SK-N-SH (cell line): ENCODE measurements around the gene CCDC78. TPM values are rescaled to one million over a fixed set of nuclear protein-coding genes. Genes with fewer than 3 reads are reported as not detected.

Experiments
- CTCF ChIA-PET: fragments of 300-600, 350-600 bp; formaldehyde crosslinking; extraction: SDS; loops from one replicate; lab custom pipeline; 2021; lab: Yijun Ruan, JAX
- POLR2A ChIA-PET: fragments of 350-600 bp; sonication (Branson Sonifier 250); formaldehyde crosslinking; extraction: SDS; loops from one replicate; lab custom pipeline; 2020; ENCODE audit warnings: antibody characterized with exemption, inconsistent platforms; lab: Yijun Ruan, JAX
- DNase-seq: peaks from one replicate; pipeline ENCODE4 v3.0.0; 2012
- H2AFZ ChIP-seq: fragments of 200-600 bp; sonication (generic); 2 replicates; pipeline ENCODE4 v1.8.1; 2016; ENCODE audit warnings: antibody characterized with exemption, mild to moderate bottlenecking, low read depth
- H3F3A ChIP-seq: fragments of 200-600 bp; sonication (generic); replicated peaks from 2 replicates; pipeline ENCODE3; 2016; ENCODE audit warnings: antibody characterized with exemption, mild to moderate bottlenecking; ENCODE audit not compliant: insufficient read depth
- H3K27ac ChIP-seq, 2 experiments: fragments of 200-500 bp in 1 of 2; fragments of 200-600 bp in 1 of 2; sonication (Bioruptor generic) in 1 of 2; sonication (generic), shearing (Covaris generic) in 1 of 2; 2 replicates each; pipeline versions ENCODE4 v1.5.1 to v1.6.1; 2014 to 2016; ENCODE audit warnings: low read depth in 2 of 2, inconsistent platforms in 1 of 2, low read length in 1 of 2, mild to moderate bottlenecking in 1 of 2, mixed read lengths in 1 of 2
- H3K27me3 ChIP-seq: fragments of 200-600 bp; sonication (generic), shearing (Covaris generic); 2 replicates; pipeline ENCODE4 v1.6.1; 2016; ENCODE audit warnings: mixed run types; ENCODE audit not compliant: insufficient read depth
- H3K36me3 ChIP-seq, 2 experiments: fragments of 200-500 bp in 1 of 2; fragments of 200-600 bp in 1 of 2; sonication (Bioruptor generic) in 1 of 2; sonication (generic) in 1 of 2; replicated peaks in 1 of 2; 2 replicates each; pipeline versions ENCODE3 to v1.5.1; 2014 to 2016; ENCODE audit warnings: low read length in 1 of 2, mild to moderate bottlenecking in 1 of 2; ENCODE audit not compliant: insufficient read depth in 2 of 2, control insufficient read depth in 1 of 2
- H3K4me1 ChIP-seq, 2 experiments: fragments of 200-500 bp in 1 of 2; fragments of 200-600 bp in 1 of 2; sonication (Bioruptor generic) in 1 of 2; sonication (generic), shearing (Covaris generic) in 1 of 2; 2 replicates each; pipeline versions ENCODE4 v1.5.1 to v1.6.1; 2014 to 2016; ENCODE audit warnings: low read depth in 1 of 2, low read length in 1 of 2, mixed run types in 1 of 2; ENCODE audit not compliant: insufficient read depth in 2 of 2, control insufficient read depth in 1 of 2
- H3K4me2 ChIP-seq: fragments of 200-600 bp; sonication (generic), shearing (Covaris generic); 2 replicates; pipeline ENCODE4 v1.6.1; 2017; ENCODE audit warnings: mixed run types
- H3K4me3 ChIP-seq, 2 experiments: fragments of 200-500 bp in 1 of 2; fragments of 200-600 bp in 1 of 2; sonication (Bioruptor generic) in 1 of 2; sonication (generic), shearing (Covaris generic) in 1 of 2; 2 replicates each; pipeline versions ENCODE4 v1.5.1 to v1.8.1; 2014 to 2016; ENCODE audit warnings: low read depth in 2 of 2, inconsistent platforms in 1 of 2, low read length in 1 of 2, mild to moderate bottlenecking in 1 of 2, mixed read lengths in 1 of 2, moderate library complexity in 1 of 2
- H3K79me2 ChIP-seq: fragments of 200-600 bp; sonication (generic); 2 replicates; pipeline ENCODE4 v1.8.1; 2017; ENCODE audit warnings: mild to moderate bottlenecking; ENCODE audit not compliant: insufficient read depth
- H3K9ac ChIP-seq: fragments of 200-600 bp; sonication (generic); 2 replicates; pipeline ENCODE4 v1.6.1; 2017; ENCODE audit warnings: mixed run types
- H3K9me2 ChIP-seq: fragments of 200-600 bp; sonication (generic); 2 replicates; pipeline ENCODE4 v1.6.1; 2017; ENCODE audit warnings: mixed run types
- H3K9me3 ChIP-seq: fragments of 200-600 bp; sonication (generic); 2 replicates; pipeline ENCODE4 v1.6.1; 2017; ENCODE audit warnings: mixed run types, mild to moderate bottlenecking, moderate library complexity
- H4K20me1 ChIP-seq: fragments of 200-600 bp; sonication (generic); 2 replicates; pipeline ENCODE4 v1.6.1; 2017; ENCODE audit warnings: mild to moderate bottlenecking, mixed run types; ENCODE audit not compliant: insufficient read depth
- ELF1 ChIP-seq: IDR thresholded peaks from 2 replicates; pipeline ENCODE4 v1.4.0; 2012
- GABPA ChIP-seq: IDR thresholded peaks from 2 replicates; pipeline ENCODE4 v1.4.0; 2012; ENCODE audit warnings: low read depth, mild to moderate bottlenecking
- GATA2 ChIP-seq: sonication (generic); formaldehyde crosslinking; IDR thresholded peaks from 2 replicates; pipeline ENCODE4 v1.5.0; 2020; ENCODE audit warnings: mild to moderate bottlenecking, missing genetic modification reagents
- MEF2A ChIP-seq: IDR thresholded peaks from 2 replicates; pipeline ENCODE4 v1.4.0; 2012; ENCODE audit warnings: low read depth, borderline replicate concordance
- MXI1 ChIP-seq: IDR thresholded peaks from 2 replicates; pipeline ENCODE4 v1.6.1; 2012; ENCODE audit warnings: mild to moderate bottlenecking, low read depth, low read length, improper control_type of control experiment
- NRF1 ChIP-seq: IDR thresholded peaks from 2 replicates; pipeline ENCODE4 v1.6.1; 2012; ENCODE audit warnings: low read depth, mild to moderate bottlenecking, low read length
- POLR2AphosphoS5 ChIP-seq: IDR thresholded peaks from 2 replicates; pipeline ENCODE4 v1.6.1; 2012; ENCODE audit warnings: low read depth, low read length
- RCOR1 ChIP-seq: fragments of 150-350 bp; IDR thresholded peaks from 2 replicates; pipeline ENCODE4 v1.6.1; 2017; ENCODE audit warnings: antibody characterized with exemption, low read length
- SIN3A ChIP-seq: IDR thresholded peaks from 2 replicates; pipeline ENCODE4 v1.6.1; 2012; ENCODE audit warnings: low read depth, mild to moderate bottlenecking, low read length, moderate library complexity, borderline replicate concordance
- TAF1 ChIP-seq: IDR thresholded peaks from 2 replicates; pipeline ENCODE4 v1.6.1; 2012; ENCODE audit warnings: low read depth, mild to moderate bottlenecking, low read length, moderate library complexity, borderline replicate concordance
- WGBS: methylation state at CpG from one replicate; pipeline ENCODE4 v1.1.6; 2017; ENCODE audit warnings: low lambda C conversion rate; 5-methylcytosine and 5-hydroxymethylcytosine counted together
- polyA plus RNA-seq, 3 experiments: library from polyadenylated mRNA; depleted of rRNA; stranded (reverse); fragments of >200 nt; gene quantifications; 2 replicates each; pipeline ENCODE4 v1.2.3, GENCODE V29; 2012
- TF ChIP-seq, protein P1 (sequence below): IDR thresholded peaks from 2 replicates; pipeline ENCODE4 v1.4.0; 2012; ENCODE audit warnings: low read depth, borderline replicate concordance
- TF ChIP-seq, protein P2 (sequence below): IDR thresholded peaks from 2 replicates; pipeline ENCODE4; 2012
- TF ChIP-seq, protein P3 (sequence below): IDR thresholded peaks from 2 replicates; pipeline ENCODE4 v1.6.1; 2012; ENCODE audit warnings: mild to moderate bottlenecking, low read depth, low read length, moderate library complexity
- TF ChIP-seq, protein P4 (sequence below): IDR thresholded peaks from 2 replicates; pipeline ENCODE4 v1.4.0; 2012; ENCODE audit warnings: low read depth

The CCDC78 gene
- polyA plus RNA-seq, 1 of the 3 experiments (the other 2 are of a cell fraction): 15.4 TPM

DNA sequence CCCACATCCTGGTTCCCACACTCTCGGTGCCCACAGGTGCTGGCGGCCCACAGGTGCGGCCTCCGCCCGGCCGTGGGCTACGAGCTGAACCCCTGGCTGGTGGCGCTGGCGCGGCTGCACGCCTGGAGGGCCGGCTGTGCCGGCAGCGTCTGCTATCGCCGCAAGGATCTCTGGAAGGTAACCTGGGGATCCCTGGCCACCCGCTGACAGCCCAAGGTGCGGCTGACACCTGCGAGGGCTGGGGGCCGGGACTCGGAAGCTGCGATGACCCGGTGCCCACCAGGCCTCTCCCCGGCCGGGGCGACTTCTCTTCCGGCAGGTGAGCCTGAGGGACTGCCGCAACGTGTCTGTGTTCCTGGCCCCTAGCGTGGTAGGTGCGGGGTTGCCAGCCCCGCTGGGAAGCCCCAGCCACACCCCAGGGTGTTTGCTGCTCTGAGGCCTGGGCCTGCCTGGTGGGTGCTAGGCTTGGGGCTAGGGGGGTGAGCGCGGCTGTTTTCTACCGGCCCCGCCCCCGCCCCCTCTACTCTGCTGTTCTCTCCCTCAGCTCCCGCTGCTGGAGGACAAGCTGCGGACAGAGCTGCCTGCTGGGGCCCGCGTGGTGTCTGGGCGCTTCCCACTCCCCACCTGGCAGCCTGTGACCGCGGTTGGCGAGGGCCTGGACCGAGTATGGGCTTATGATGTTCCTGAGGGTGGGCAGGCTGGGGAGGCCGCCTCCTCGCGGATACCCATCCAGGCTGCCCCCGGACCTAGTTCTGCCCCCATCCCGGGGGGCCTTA, 4.3 kb downstream of the CCDC78 start:
- H3K9me2 ChIP-seq: no peaks in the 10 kb centered on the region
- H3K4me2 ChIP-seq: peak overlapping the region; percentile 100
- H3K9me3 ChIP-seq: no peaks in the 10 kb centered on the region
- peaks cover 0 to 6% of the 10 kb centered on the region in 2 experiments for H3K36me3 ChIP-seq
- H4K20me1 ChIP-seq: 0 out of 2 replicates have a peak, but pooled peaks cover 18% of the 10 kb centered on the region
- peak overlapping the region in 1 of 2 experiments; percentile 99; a peak in 2 of 4 replicates for H3K27ac ChIP-seq
- peak; percentile 60 for DNase-seq
- no peak overlapping the region for H3K9ac ChIP-seq
- H3K4me1 ChIP-seq: peaks cover 8 to 40% of the 10 kb centered on the region in 2 experiments; a peak in 3 of 4 replicates
- H3K27me3 ChIP-seq: no peaks in the 10 kb centered on the region
- peak overlapping the region; percentile 86 to 89 for H3K4me3 ChIP-seq
- H3K79me2 ChIP-seq: no peaks in the 10 kb centered on the region; the same call in 1 of the 2 replicates
- ChIA-PET POLR2A (interaction anchor here (0.6 to 3.8 kb wide), 11 partner anchors 8 to 189 kb away, joined by 3 to 19 read pairs (median 3); partner anchors contain the start of genes CHTF18, JMJD8, METTL26 and RPUSD1), CTCF (interaction anchor here (0.6 to 22.4 kb wide), 11 partner anchors 6 to 656 kb away, joined by 3 to 358 read pairs (median 6); partner anchors contain the start of genes ANTKMT, CCDC78, CIAO3 and FBXL16)
- peaks cover 31% of the 10 kb centered on the region for H3F3A ChIP-seq
- TF ChIP-seq GATA2 (CRISPR knock-in tag) (0 out of 2 replicates have a peak, but pooled peaks have one; percentile 18), RCOR1 (no peak)
- 74% methylated on average over 21 of the region's 51 CpGs for WGBS
- H2AFZ ChIP-seq: no peak overlapping the region

DNA sequence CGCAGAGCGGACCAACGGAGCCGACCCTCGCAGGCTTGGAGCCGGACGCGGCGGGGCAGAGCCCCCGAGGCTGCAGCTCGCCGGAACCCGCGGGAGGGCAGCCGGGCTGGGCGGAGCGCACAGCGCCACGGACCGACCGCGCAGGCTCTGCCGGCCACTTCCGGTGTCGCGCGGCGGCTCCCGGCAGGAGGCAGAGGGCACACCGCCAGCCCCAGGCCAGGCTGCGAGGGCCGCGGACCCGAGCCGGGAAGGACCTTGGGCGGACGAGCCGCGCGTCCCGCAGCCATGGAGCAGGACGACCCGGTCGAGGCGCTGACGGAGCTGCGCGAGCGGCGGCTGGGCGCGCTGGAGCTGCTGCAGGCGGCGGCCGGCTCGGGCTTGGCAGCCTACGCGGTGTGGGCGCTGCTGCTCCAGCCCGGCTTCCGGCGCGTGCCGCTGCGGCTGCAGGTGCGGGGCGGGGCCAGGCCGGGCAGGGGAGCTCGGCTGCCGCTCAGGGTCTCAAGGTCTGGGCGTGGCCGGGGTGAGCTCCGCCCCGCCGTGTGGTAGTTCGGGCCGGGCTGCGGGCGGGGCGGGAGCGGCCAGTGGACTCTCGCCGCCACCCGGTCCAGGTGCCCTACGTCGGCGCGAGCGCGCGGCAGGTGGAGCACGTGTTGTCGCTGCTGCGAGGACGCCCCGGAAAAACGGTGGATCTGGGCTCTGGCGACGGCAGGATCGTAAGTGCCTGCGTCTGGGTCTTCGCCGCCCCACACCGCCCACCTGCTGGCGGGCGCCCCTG, 5.1 kb downstream of the CCDC78 start, which contains the start of gene ANTKMT:
Gene ANTKMT, plus strand, starts transcription at position 157 of the 775 bp plus-strand sequence. Its CDS starts 129 bp downstream, at position 286.
- Histone ChIP-seq H2AFZ (0 out of 2 replicates have a peak within 1 kb of the TSS, but pooled peaks have one; percentile 46), H3F3A (peaks cover 26% of the 10 kb centered on the region), H3K9ac (peak within 1 kb of the TSS; percentile 85), H3K79me2 (no peaks in the 10 kb centered on the region; the same call in 1 of the 2 replicates), H3K27me3 (no peaks in the 10 kb centered on the region), H3K36me3 (peaks cover 0 to 6% of the 10 kb centered on the region in 2 experiments), H3K4me1 (peaks cover 8 to 43% of the 10 kb centered on the region in 2 experiments; a peak in 3 of 4 replicates), H3K4me3 (peak within 1 kb of the TSS; percentile 86 to 89), H3K4me2 (peak within 1 kb of the TSS; percentile 100), H3K9me3 (no peaks in the 10 kb centered on the region), H4K20me1 (peaks cover 23% of the 10 kb centered on the region; the same call in 1 of the 2 replicates), H3K27ac (peak within 1 kb of the TSS; percentile 91 to 99), H3K9me2 (no peaks in the 10 kb centered on the region)
- DNase-seq: peak; percentile 92
- ChIA-PET CTCF (interaction anchor here (0.7 to 22.4 kb wide), 10 partner anchors 7 to 382 kb away, joined by 3 to 358 read pairs (median 9); partner anchors contain the start of genes ANTKMT, CCDC78, CIAO3 and FBXL16), POLR2A (interaction anchor here (0.6 to 3.8 kb wide), 14 partner anchors 8 to 88 kb away, joined by 3 to 19 read pairs (median 4); partner anchors contain the start of genes CHTF18, JMJD8, METTL26 and RPUSD1)
- WGBS: under 1% methylated on average over 21 of the region's 106 CpGs
- TF ChIP-seq SIN3A (no peak), GATA2 (CRISPR knock-in tag) (no peak), POLR2AphosphoS5 (peak; percentile 75), TAF1 (peak; percentile 80), MXI1 (peak; percentile 17; the same call in 1 of the 2 replicates), ELF1 (peak; percentile 67), MEF2A (no peak), NRF1 (peak; percentile 62; the same call in 1 of the 2 replicates), GABPA (peak; percentile 81)
- TF ChIP-seq, protein P1, sequence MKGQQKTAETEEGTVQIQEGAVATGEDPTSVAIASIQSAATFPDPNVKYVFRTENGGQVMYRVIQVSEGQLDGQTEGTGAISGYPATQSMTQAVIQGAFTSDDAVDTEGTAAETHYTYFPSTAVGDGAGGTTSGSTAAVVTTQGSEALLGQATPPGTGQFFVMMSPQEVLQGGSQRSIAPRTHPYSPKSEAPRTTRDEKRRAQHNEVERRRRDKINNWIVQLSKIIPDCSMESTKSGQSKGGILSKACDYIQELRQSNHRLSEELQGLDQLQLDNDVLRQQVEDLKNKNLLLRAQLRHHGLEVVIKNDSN: 0 out of 2 replicates have a peak, but pooled peaks have one; percentile 25
- TF ChIP-seq, protein P2, sequence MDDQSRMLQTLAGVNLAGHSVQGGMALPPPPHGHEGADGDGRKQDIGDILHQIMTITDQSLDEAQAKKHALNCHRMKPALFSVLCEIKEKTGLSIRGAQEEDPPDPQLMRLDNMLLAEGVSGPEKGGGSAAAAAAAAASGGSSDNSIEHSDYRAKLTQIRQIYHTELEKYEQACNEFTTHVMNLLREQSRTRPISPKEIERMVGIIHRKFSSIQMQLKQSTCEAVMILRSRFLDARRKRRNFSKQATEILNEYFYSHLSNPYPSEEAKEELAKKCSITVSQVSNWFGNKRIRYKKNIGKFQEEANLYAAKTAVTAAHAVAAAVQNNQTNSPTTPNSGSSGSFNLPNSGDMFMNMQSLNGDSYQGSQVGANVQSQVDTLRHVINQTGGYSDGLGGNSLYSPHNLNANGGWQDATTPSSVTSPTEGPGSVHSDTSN: peak; percentile 38
- TF ChIP-seq, protein P3, sequence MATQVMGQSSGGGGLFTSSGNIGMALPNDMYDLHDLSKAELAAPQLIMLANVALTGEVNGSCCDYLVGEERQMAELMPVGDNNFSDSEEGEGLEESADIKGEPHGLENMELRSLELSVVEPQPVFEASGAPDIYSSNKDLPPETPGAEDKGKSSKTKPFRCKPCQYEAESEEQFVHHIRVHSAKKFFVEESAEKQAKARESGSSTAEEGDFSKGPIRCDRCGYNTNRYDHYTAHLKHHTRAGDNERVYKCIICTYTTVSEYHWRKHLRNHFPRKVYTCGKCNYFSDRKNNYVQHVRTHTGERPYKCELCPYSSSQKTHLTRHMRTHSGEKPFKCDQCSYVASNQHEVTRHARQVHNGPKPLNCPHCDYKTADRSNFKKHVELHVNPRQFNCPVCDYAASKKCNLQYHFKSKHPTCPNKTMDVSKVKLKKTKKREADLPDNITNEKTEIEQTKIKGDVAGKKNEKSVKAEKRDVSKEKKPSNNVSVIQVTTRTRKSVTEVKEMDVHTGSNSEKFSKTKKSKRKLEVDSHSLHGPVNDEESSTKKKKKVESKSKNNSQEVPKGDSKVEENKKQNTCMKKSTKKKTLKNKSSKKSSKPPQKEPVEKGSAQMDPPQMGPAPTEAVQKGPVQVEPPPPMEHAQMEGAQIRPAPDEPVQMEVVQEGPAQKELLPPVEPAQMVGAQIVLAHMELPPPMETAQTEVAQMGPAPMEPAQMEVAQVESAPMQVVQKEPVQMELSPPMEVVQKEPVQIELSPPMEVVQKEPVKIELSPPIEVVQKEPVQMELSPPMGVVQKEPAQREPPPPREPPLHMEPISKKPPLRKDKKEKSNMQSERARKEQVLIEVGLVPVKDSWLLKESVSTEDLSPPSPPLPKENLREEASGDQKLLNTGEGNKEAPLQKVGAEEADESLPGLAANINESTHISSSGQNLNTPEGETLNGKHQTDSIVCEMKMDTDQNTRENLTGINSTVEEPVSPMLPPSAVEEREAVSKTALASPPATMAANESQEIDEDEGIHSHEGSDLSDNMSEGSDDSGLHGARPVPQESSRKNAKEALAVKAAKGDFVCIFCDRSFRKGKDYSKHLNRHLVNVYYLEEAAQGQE: no peak
- TF ChIP-seq, protein P4, sequence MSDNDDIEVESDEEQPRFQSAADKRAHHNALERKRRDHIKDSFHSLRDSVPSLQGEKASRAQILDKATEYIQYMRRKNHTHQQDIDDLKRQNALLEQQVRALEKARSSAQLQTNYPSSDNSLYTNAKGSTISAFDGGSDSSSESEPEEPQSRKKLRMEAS: peak; percentile 95
